HEK293 (cell line): Measurements from ENCODE around the gene MAML3.

ENCODE experiments used
- ZNF274 ChIP-seq, 2 experiments: fragments of 200-500 bp in 1 of 2; fragments of 450-650 bp in 1 of 2; sonication (Bioruptor generic) in 1 of 2; formaldehyde crosslinking in 1 of 2; IDR thresholded peaks; 2 replicates each; pipeline versions ENCODE4 v1.5.1 to v1.6.1; 2014 to 2016; ENCODE audit warnings: borderline replicate concordance in 1 of 2, inconsistent platforms in 1 of 2, low read length in 1 of 2, missing biosample characterization in 1 of 2, missing genetic modification characterization in 1 of 2
- TF ChIP-seq, protein P1 (sequence below): fragments of 450-650 bp; formaldehyde crosslinking; IDR thresholded peaks from 2 replicates; pipeline ENCODE4 v1.5.1; 2016; ENCODE audit warnings: missing biosample characterization, missing genetic modification characterization

DNA sequence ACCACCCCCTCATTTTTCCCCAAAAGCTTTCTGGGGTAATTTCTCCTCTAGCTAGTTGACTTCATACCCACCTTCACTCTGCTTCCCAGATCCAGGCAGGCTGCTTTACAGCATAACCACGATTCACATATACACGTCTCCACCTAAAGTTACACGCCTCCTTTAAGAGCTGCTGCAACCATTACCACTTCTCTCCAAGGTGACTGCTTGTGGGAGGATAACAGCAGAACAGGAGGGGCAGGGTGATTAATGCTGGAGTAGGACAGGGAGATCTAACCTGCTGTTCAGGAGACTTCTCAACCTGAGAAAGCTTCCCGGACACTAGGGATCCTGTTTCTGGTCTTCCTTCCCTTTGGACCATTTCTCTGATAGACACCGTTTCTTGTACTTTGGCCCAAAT lies 411.0 kb downstream of the MAML3 start:
- TF ChIP-seq ZNF274 (IDR thresholded peaks at IDR 0.05; ENCODE audit: low read length) (no peak), ZNF274 (tag by site-specific recombination; IDR thresholded peaks at IDR 0.05; ENCODE audit: borderline replicate concordance) (no peak)
- TF ChIP-seq, protein P1, sequence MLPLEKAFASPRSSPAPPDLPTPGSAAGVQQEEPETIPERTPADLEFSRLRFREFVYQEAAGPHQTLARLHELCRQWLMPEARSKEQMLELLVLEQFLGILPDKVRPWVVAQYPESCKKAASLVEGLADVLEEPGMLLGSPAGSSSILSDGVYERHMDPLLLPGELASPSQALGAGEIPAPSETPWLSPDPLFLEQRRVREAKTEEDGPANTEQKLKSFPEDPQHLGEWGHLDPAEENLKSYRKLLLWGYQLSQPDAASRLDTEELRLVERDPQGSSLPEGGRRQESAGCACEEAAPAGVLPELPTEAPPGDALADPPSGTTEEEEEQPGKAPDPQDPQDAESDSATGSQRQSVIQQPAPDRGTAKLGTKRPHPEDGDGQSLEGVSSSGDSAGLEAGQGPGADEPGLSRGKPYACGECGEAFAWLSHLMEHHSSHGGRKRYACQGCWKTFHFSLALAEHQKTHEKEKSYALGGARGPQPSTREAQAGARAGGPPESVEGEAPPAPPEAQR (tag by site-specific recombination) = no peak
